ENCODE data around the gene DNAJB6.

DNAJB6 gene

DNA sequence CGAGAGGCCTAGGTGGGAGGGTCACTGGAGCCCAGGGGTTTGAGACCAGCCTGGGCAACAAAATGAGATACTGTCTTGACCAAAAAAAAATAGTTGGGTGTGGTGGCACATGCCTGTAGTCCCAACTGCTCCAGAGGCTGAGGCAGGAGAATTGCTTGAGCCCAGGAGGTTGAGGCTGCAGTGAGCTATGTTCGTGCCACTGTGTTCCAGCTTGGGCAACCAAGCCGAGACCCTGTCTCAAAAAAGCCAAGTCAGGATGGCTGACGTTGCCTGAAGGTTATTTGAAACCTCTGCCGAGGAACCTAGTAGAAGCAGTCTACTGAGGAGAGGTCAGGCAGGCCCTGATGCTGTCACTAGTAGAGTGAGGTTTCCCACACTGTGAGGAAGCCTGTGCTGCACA lies 22.8 kb downstream of the DNAJB6 start:
- Histone ChIP-seq H3K27ac (no peak overlapping the region), H3K4me1 (peaks cover 37% of the 10 kb centered on the region), H3K9me3 (no peaks in the 10 kb centered on the region; the same call in 1 of the 2 replicates), H4K20me1 (peaks cover 100% of the 10 kb centered on the region), H3K4me2 (no peak overlapping the region), H3K27me3 (no peaks in the 10 kb centered on the region), H3K9ac (no peak overlapping the region), H3K4me3 (no peak overlapping the region), H3K36me3 (peaks cover 97% of the 10 kb centered on the region)
- TF ChIP-seq Cebpa-rat (IDR thresholded peaks at IDR 0.05), result no peak

DNA sequence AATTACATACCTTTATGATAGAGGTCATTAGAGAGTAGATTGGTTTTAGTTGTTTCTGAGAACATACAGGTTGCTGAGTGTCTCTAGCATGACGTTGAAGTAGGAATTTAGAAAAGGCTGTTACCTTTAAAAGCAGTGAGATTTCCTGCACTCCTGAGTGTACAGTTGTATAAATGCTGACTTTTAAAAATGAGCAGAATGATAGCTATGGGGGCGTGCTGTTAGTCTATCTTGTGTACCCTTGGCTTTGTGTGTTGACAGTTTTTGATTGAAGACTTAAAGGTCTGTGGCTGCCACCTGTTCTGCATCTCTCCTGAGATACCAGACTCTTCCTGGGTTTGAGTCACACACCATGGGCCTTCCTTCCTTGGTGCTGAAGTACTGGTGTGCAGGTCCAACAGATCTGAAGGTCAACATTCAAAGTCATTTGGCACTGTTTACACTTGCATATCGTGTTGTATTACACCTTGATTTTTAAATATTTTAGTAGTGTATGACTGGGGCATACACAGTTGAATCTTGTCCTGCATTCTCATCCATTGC lies 23.8 kb downstream of the DNAJB6 start:
- Histone ChIP-seq H3K9ac (no peak overlapping the region), H3K27ac (no peak overlapping the region), H4K20me1 (peaks cover 100% of the 10 kb centered on the region), H3K9me3 (no peaks in the 10 kb centered on the region; the same call in 1 of the 2 replicates), H3K36me3 (peaks cover 97% of the 10 kb centered on the region), H3K4me1 (peaks cover 27% of the 10 kb centered on the region), H3K27me3 (no peaks in the 10 kb centered on the region), H3K4me3 (no peak overlapping the region), H3K4me2 (no peak overlapping the region)
- no peak for TF ChIP-seq Cebpa-rat (IDR thresholded peaks at IDR 0.05)

DNA sequence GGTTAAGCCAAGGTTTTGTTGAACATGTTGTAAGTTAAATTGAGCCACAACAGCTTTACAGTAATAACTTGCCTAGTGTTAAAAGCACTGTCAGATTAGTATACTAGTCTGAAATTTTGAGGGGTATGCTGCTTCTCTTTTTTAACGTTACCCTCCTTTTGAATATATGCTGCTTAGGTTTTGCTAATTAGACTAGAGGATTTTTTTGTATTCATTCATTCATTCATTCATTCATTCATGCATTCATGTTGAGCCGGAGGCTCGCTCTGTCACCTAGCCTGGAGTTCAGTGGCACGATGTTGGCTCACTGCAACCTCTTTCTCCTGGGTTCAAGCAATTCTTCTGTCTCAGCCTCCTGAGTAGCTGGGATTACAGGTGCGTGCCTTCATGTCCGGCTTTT lies 24.7 kb downstream of the DNAJB6 start:
- Histone ChIP-seq H3K27ac (no peak overlapping the region), H3K27me3 (no peaks in the 10 kb centered on the region), H4K20me1 (peaks cover 100% of the 10 kb centered on the region), H3K9ac (no peak overlapping the region), H3K4me3 (no peak overlapping the region), H3K4me2 (no peak overlapping the region), H3K36me3 (peaks cover 98% of the 10 kb centered on the region), H3K4me1 (peaks cover 18% of the 10 kb centered on the region), H3K9me3 (no peaks in the 10 kb centered on the region)
- TF ChIP-seq Cebpa-rat (IDR thresholded peaks at IDR 0.05), result no peak

DNA sequence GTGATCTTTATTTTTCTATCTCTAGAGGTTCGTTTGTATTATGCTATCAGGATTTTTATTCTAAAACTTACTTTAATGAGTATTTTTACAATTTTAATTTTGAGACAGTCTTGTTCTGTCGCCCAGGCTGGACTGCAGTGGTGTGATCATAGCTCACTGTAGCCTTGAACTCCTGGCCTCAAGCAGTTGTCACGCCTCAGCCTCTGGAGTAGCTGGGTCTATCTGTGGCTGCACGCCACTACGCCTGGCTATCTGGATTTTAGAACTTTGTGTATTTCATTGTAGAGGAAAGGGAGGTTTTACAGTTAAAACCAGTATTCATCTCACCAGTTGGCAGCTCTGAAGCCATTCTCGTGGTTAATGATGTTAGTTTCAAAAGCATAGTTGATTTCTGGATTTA lies 25.9 kb downstream of the DNAJB6 start:
- Histone ChIP-seq H3K4me1 (peaks cover 6% of the 10 kb centered on the region), H3K9me3 (no peaks in the 10 kb centered on the region), H3K36me3 (peaks cover 100% of the 10 kb centered on the region), H3K27ac (no peak overlapping the region), H3K9ac (no peak overlapping the region), H3K4me3 (no peak overlapping the region), H4K20me1 (peaks cover 100% of the 10 kb centered on the region), H3K27me3 (no peaks in the 10 kb centered on the region), H3K4me2 (no peak overlapping the region)
- TF ChIP-seq Cebpa-rat (IDR thresholded peaks at IDR 0.05), result no peak

DNA sequence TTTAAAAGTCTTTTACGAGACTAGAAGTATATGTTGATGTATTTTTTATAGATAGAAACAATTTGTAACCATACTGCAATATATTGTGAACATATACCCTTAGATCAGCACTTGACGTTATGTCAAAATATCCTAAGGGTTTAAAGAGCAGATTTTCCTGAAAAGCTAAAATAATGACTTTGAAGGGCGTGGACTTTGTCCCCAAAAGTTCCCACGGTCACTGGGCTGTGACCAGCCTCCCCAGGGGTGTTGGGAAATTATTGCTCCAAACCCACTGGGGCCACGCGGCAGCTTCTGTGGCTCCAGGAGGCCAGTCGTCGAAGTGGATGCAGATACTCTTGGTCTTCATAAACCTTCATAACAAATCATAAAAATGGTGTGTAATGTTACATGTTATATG lies 29.9 kb downstream of the DNAJB6 start:
- H3K9me3 ChIP-seq, result no peaks in the 10 kb centered on the region
- no peak overlapping the region for H3K4me2 ChIP-seq
- peaks cover 98% of the 10 kb centered on the region for H3K36me3 ChIP-seq
- no peak overlapping the region for H3K9ac ChIP-seq
- no peaks in the 10 kb centered on the region for H3K4me1 ChIP-seq
- TF ChIP-seq Cebpa-rat (IDR thresholded peaks at IDR 0.05), result no peak
- H4K20me1 ChIP-seq, result peaks cover 97% of the 10 kb centered on the region
- no peak overlapping the region for H3K4me3 ChIP-seq
- no peaks in the 10 kb centered on the region for H3K27me3 ChIP-seq
- no peak overlapping the region for H3K27ac ChIP-seq

DNA sequence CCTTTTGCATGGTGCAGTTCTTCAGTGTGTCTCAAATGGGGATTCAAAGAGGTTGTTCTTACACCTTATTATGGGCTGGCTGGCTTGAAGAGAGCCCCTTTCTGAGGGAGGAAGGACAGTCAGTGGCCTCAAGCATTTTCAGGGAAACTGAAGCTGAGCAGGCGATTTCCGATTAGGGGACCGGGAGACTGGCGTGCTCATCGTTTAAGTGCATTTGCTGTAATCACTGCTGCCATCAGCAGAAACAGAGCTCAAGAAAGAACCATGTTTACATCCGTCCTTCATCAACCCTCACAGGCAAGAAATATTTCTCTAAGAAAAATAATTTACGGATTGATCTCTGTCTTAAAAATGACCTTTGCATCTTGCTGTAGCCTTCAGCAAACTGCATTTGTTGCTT lies 32.2 kb downstream of the DNAJB6 start:
- Histone ChIP-seq H3K27ac (no peak overlapping the region), H4K20me1 (peaks cover 97% of the 10 kb centered on the region), H3K4me3 (no peak overlapping the region), H3K4me1 (no peaks in the 10 kb centered on the region), H3K9ac (peak overlapping the region; percentile 1; the same call in 1 of the 2 replicates), H3K9me3 (no peaks in the 10 kb centered on the region), H3K4me2 (no peak overlapping the region), H3K36me3 (peaks cover 98% of the 10 kb centered on the region), H3K27me3 (no peaks in the 10 kb centered on the region)
- no peak for TF ChIP-seq Cebpa-rat (IDR thresholded peaks at IDR 0.05)

DNA sequence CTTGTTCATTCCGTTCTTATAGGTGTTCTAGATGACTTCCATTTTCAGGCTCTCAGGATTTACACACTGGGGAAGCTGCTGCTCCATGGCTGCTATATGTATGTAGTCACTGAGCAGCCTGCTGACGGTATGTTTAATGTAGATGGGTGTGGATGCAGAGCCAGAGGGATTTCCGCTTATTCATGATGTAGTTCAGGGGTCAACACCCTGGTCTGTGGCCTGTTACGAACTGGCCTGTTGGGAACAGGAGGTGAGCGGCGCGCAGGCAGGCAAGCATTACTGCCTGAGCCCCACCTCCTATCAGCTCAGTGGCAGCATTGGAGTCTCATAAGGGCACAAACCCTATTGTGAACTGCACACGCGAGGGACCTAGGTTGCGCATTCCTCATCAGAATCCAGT lies 33.9 kb downstream of the DNAJB6 start:
- Histone ChIP-seq H3K36me3 (peaks cover 98% of the 10 kb centered on the region), H3K27me3 (no peaks in the 10 kb centered on the region), H3K4me2 (no peak overlapping the region), H3K9me3 (no peaks in the 10 kb centered on the region), H3K27ac (no peak overlapping the region), H3K9ac (no peak overlapping the region), H3K4me1 (peaks cover 10% of the 10 kb centered on the region), H3K4me3 (no peak overlapping the region), H4K20me1 (peaks cover 97% of the 10 kb centered on the region)
- no peak for TF ChIP-seq Cebpa-rat (IDR thresholded peaks at IDR 0.05)

DNA sequence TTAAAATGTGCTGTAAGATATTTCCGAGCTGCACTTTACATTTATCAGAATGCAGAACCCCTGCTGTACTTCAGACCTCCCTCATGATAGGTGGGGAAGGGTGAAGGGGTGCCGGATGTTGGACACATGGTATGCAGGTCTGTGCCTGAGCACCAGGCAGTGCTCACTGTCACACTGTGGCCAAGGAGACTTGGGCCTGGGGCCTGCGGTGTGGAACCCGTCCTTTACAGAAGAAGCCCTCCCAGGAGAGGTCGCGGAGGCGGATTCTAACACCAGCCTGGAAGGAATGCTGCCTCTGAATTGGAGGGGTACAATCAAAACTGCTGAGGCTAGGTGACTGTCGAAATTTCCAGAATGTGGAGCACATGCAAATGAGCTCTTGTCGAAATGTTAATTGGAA lies 34.5 kb downstream of the DNAJB6 start:
- TF ChIP-seq Cebpa-rat (IDR thresholded peaks at IDR 0.05), result no peak
- Histone ChIP-seq H3K4me1 (peaks cover 15% of the 10 kb centered on the region), H3K27me3 (no peaks in the 10 kb centered on the region), H3K4me2 (no peak overlapping the region), H3K9ac (no peak overlapping the region), H3K27ac (no peak overlapping the region), H4K20me1 (peaks cover 97% of the 10 kb centered on the region), H3K36me3 (peaks cover 98% of the 10 kb centered on the region), H3K4me3 (no peak overlapping the region), H3K9me3 (no peaks in the 10 kb centered on the region)

DNA sequence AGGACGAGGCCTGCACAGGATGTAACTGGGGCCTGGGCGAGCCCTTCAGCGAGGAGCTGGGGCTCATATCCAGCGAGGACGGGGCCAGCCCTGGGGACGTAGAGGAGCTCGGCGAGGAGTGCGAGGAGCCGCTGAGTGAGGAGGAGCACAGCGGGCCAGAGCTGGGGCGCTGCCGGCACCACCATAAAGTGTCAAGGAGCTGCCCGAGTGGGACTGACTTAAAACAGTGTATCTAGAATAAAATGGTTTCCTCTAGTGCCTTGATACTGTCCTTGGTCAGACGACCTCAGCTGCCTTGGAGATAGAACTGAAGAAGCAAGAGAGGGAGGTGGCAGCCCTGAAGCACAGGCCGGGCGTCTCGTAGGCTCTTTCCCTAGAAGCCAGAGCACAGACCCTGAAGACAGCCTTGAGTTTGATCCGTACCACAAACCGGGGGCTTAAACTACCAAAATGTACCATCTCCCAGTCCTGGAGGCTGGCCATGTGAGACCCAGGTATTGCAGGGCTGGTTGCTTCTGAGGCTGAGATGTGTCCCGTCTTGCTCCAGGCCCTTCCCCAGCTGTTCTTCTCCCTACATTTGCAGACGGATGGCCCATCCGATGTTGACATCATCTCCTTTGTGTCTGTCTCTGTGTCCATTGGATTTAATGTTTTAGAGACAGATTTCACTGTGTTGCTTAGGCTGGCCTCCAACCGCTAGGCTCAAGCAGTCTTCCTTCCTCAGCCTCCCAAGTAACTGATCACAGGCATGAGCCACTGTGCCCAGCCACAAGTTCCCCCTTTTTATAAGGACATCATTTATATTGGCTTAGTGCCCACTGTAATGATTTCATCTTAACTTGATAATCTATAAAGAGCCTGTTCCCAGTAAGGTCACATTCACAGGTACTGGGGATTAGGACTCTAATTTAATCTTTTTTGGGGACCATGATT lies 35.8 kb downstream of the DNAJB6 start:
- peaks cover 98% of the 10 kb centered on the region for H3K36me3 ChIP-seq
- H4K20me1 ChIP-seq, result peaks cover 97% of the 10 kb centered on the region
- no peak overlapping the region for H3K9ac ChIP-seq
- H3K27ac ChIP-seq, result no peak overlapping the region
- no peak for TF ChIP-seq Cebpa-rat (IDR thresholded peaks at IDR 0.05)
- peaks cover 28% of the 10 kb centered on the region for H3K4me1 ChIP-seq
- no peak overlapping the region for H3K4me3 ChIP-seq
- no peaks in the 10 kb centered on the region for H3K9me3 ChIP-seq
- H3K27me3 ChIP-seq, result no peaks in the 10 kb centered on the region
- no peak overlapping the region for H3K4me2 ChIP-seq

DNA sequence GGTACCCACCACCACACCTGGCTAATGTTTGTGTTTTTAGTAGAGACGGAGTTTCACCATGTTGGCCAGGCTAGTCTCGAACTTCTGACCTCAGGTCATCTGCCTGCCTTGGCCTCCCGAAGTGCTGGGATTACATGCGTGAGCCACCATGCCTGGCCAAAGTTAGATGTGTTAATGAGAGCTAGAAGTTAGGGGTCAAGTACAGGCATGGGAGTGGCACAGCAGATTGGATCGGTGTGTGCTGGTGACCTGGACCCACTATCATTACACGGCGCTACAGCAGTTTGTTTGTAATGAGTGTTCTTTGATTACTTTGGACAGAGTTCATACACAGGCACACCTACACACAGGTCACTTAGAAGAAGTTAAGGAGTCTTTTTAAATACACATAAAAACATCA lies 36.7 kb downstream of the DNAJB6 start:
- no peaks in the 10 kb centered on the region for H3K9me3 ChIP-seq
- peaks cover 37% of the 10 kb centered on the region for H3K4me1 ChIP-seq
- no peak overlapping the region for H3K9ac ChIP-seq
- H3K27me3 ChIP-seq, result no peaks in the 10 kb centered on the region
- no peak overlapping the region for H3K4me2 ChIP-seq
- TF ChIP-seq Cebpa-rat (IDR thresholded peaks at IDR 0.05), result no peak
- H3K27ac ChIP-seq, result no peak overlapping the region
- H3K4me3 ChIP-seq, result no peak overlapping the region
- H3K36me3 ChIP-seq, result peaks cover 98% of the 10 kb centered on the region
- H4K20me1 ChIP-seq, result peaks cover 97% of the 10 kb centered on the region

Measured in BLaER1 (cell line).